Kidney (tissue), 14 donors: ENCODE results near the gene MAGI1. TPM values are rescaled to one million over a fixed set of nuclear protein-coding genes. Genes with fewer than 3 reads are reported as not detected.
"Not testable (repeated sequence)": the region's sequence is repeated elsewhere in the genome, so short reads cannot be mapped to it uniquely, and the experiment has no call there.

Source experiments
- DNase-seq, 5 donors: peaks; one replicate each; pipeline ENCODE4 v3.0.0-alpha.2; 2013 to 2020
- FAIRE-seq: peaks from 2 replicates; lab custom pipeline; 2012; peaks lifted over from hg19 to GRCh38; lab: Jason Lieb, UNC
- H3K27ac ChIP-seq, 2 donors: one replicate each; pipeline ENCODE4 v1.7.0; 2013; ENCODE audit warnings: low read depth in 2 of 2, low read length in 2 of 2, inconsistent platforms in 1 of 2
- H3K27me3 ChIP-seq: one replicate; pipeline ENCODE4 v1.7.1; 2013; ENCODE audit warnings: low read length, inconsistent platforms; ENCODE audit not compliant: control insufficient read depth, insufficient read depth
- H3K36me3 ChIP-seq, 3 donors: one replicate each; pipeline versions ENCODE4 v1.7.0 to v1.7.1; 2013; ENCODE audit warnings: low read length in 3 of 3, control low read depth in 1 of 3, inconsistent platforms in 1 of 3; ENCODE audit not compliant: insufficient read depth in 3 of 3, control insufficient read depth in 2 of 3
- H3K4me1 ChIP-seq, 3 donors: one replicate each; pipeline versions ENCODE4 v1.7.0 to v1.7.1; 2013; ENCODE audit warnings: low read length in 3 of 3, inconsistent platforms in 1 of 3, low read depth in 1 of 3; ENCODE audit not compliant: control insufficient read depth in 2 of 3, insufficient read depth in 2 of 3
- H3K4me3 ChIP-seq, 3 donors: one replicate each; pipeline versions ENCODE4 v1.7.0 to v1.8.1; 2013; ENCODE audit warnings: low read length in 3 of 3, control low read depth in 1 of 3, inconsistent platforms in 1 of 3
- H3K9ac ChIP-seq, 3 donors: one replicate each; pipeline versions ENCODE4 v1.7.0 to v1.7.1; 2013; ENCODE audit warnings: low read length in 3 of 3, control low read depth in 1 of 3, inconsistent platforms in 1 of 3
- H3K9me3 ChIP-seq, 3 donors: one replicate each; pipeline versions ENCODE4 v1.7.0 to v1.7.1; 2013; ENCODE audit warnings: low read length in 3 of 3, control low read depth in 1 of 3, inconsistent platforms in 1 of 3; ENCODE audit not compliant: control insufficient read depth in 2 of 3, insufficient read depth in 1 of 3
- intact Hi-C: fragments of 100-400 bp; cut with DNase I; formaldehyde crosslinking; loops from one replicate; pipeline ENCODE4 v1.11.1; 2022
- polyA plus RNA-seq: library from polyadenylated mRNA; stranded (reverse); fragments of 350-450 nt; fragmentation: Illumina TruSeq; extraction: RNeasy Lipid Tissue Mini Kit (QIAGEN cat#74804); gene quantifications from one replicate; pipeline ENCODE4 v1.2.3, GENCODE V29; 2014; ENCODE audit warnings: low read depth, low replicate concordance; ENCODE audit not compliant: insufficient read depth
- total RNA-seq: library from RNA; stranded (reverse); fragmentation: NEBNext Ultra II Directional; extraction: Animal tissue kit (Norgen Biotek cat#: 25700); gene quantifications from one replicate; pipeline ENCODE4 v1.2.1, GENCODE V29; 2021
- TF ChIP-seq, protein P1 (sequence below): IDR thresholded peaks from 3 replicates; pipeline ENCODE4 v1.5.1; 2012; ENCODE audit warnings: mild to moderate bottlenecking, moderate library complexity, borderline replicate concordance; ENCODE audit not compliant: insufficient read depth; ENCODE audit errors: extremely low read depth
- donor health status: control.
- donor health status: control.
- donor health status: control.
- donor health status: control.
- donor health status: control.
- donor health status: DM: yes; HTN: yes; CAD: no.
- donor health status: Normal renal cell carcinoma (clear cell type).

The MAGI1 gene
- total and polyA plus RNA-seq, 2 donors from 2014 or later, result 8.2 to 42.8 TPM

GRCh38 chr3:65616563-65616962 lies 422.2 kb downstream of the MAGI1 start:
- Histone ChIP-seq H3K9me3 (no peaks in the 10 kb centered on the region), H3K4me1 (no peaks in the 10 kb centered on the region), H3K27ac (no peak overlapping the region), H3K4me3 (no peak overlapping the region), H3K27me3 (no peaks in the 10 kb centered on the region), H3K9ac (no peak overlapping the region), H3K36me3 (no peaks in the 10 kb centered on the region)
- intact Hi-C loops, result no loop called here
- TF ChIP-seq, protein P1, sequence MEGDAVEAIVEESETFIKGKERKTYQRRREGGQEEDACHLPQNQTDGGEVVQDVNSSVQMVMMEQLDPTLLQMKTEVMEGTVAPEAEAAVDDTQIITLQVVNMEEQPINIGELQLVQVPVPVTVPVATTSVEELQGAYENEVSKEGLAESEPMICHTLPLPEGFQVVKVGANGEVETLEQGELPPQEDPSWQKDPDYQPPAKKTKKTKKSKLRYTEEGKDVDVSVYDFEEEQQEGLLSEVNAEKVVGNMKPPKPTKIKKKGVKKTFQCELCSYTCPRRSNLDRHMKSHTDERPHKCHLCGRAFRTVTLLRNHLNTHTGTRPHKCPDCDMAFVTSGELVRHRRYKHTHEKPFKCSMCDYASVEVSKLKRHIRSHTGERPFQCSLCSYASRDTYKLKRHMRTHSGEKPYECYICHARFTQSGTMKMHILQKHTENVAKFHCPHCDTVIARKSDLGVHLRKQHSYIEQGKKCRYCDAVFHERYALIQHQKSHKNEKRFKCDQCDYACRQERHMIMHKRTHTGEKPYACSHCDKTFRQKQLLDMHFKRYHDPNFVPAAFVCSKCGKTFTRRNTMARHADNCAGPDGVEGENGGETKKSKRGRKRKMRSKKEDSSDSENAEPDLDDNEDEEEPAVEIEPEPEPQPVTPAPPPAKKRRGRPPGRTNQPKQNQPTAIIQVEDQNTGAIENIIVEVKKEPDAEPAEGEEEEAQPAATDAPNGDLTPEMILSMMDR, result no peak
- DNase-seq, result no peak
- FAIRE-seq, result no peak

DNA sequence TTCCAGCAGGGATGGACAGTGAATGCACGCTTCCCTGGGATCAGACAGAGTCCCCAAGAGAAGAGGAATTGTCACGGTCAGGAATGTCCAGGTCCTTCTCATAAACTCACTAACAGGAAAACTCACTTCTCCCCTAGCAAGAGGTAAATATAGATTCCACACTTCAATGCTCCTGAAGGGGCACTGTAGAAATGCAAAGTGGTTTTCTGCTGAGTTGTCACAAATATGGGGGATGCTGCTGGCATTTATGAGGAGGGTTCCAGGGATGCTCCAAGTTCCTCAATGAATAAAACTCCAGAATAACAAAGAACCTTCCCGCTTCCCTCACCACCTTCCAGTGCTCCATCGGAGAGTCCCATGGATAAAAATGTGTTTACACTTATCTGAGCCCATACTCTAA lies 423.4 kb downstream of the MAGI1 start:
- DNase-seq, result no peak
- H3K36me3 ChIP-seq, result no peaks in the 10 kb centered on the region
- no peaks in the 10 kb centered on the region for H3K4me1 ChIP-seq
- H3K9ac ChIP-seq, result no peak overlapping the region
- no peaks in the 10 kb centered on the region for H3K27me3 ChIP-seq
- FAIRE-seq, result no peak
- TF ChIP-seq, protein P1, result no peak
- intact Hi-C loops, result no loop called here
- H3K4me3 ChIP-seq, result no peak overlapping the region
- H3K27ac ChIP-seq, result no peak overlapping the region
- no peaks in the 10 kb centered on the region for H3K9me3 ChIP-seq

- intact Hi-C loops, result no loop called here
- H3K9ac ChIP-seq, result no peak overlapping the region
- no peaks in the 10 kb centered on the region for H3K4me1 ChIP-seq
- no peak overlapping the region for H3K27ac ChIP-seq
- no peaks in the 10 kb centered on the region for H3K36me3 ChIP-seq
- FAIRE-seq, result no peak
- no peaks in the 10 kb centered on the region for H3K27me3 ChIP-seq
- H3K4me3 ChIP-seq, result no peak overlapping the region
- no peaks in the 10 kb centered on the region for H3K9me3 ChIP-seq
- DNase-seq, result no peak
- TF ChIP-seq, protein P1, result no peak
Observed at GRCh38 chr3:65614585-65614984, 424.1 kb downstream of the MAGI1 start.

DNA sequence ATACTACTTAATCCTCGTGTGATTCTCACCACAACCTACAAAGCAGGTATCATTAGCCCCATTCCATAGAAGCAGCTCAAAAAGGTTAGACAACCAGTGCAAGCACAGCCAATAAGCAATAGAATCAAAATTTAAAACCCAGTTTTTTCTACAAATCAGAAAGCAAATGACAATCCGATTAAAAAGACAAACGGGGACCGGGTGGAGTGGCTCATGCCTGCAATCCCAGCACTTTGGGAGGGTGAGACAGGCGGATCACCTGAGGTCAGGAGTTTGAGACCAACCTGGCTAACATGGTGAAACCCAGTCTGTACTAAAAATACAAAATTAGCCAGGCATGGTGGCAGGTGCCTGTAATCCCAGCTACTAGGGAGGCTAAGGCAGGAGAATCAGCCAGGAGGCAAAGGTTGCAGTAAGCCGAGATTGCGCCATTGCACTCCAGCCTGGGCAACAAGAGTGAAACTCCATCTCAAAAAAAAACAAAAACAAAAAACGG lies 430.7 kb downstream of the MAGI1 start:
- H3K4me3 ChIP-seq, H3K27me3 ChIP-seq, H3K4me1 ChIP-seq, DNase-seq, H3K9me3 ChIP-seq, H3K36me3 ChIP-seq, H3K9ac ChIP-seq, H3K27ac ChIP-seq, intact Hi-C loops, FAIRE-seq: not testable (repeated sequence)
